Esophagus squamous epithelium (tissue), 5 donors: ENCODE measurements around the gene GPBP1L1. TPM values are rescaled to one million over a fixed set of nuclear protein-coding genes. Genes with fewer than 3 reads are reported as not detected.

Source experiments
- DNase-seq: peaks from one replicate; lab custom pipeline; 2025; lab: John Stamatoyannopoulos, UW
- H3K27ac ChIP-seq, 4 donors: fragments of 200-600 bp; sonication (generic); one replicate each; pipeline ENCODE4 v1.5.1; 2016 to 2019; ENCODE audit warnings: mild to moderate bottlenecking in 1 of 4
- H3K27me3 ChIP-seq, 4 donors: fragments of 200-600 bp; sonication (generic); 1 replicate in 3 of 4; 2 replicates in 1 of 4; pipeline versions ENCODE4 v1.5.1 to v1.6.0; 2017 to 2021; ENCODE audit warnings: antibody characterized with exemption in 1 of 4
- H3K36me3 ChIP-seq, 3 donors: fragments of 200-600 bp; sonication (generic); one replicate each; pipeline ENCODE4 v1.5.1; 2016 to 2019
- H3K4me1 ChIP-seq, 3 donors: fragments of 200-600 bp; sonication (generic); one replicate each; pipeline ENCODE4 v1.5.1; 2017 to 2019
- H3K4me3 ChIP-seq, 4 donors: fragments of 200-600 bp; sonication (generic); 1 replicate in 3 of 4; 2 replicates in 1 of 4; pipeline ENCODE4 v1.5.1; 2016 to 2019; ENCODE audit warnings: mild to moderate bottlenecking in 2 of 4, moderate library complexity in 1 of 4
- H3K9me3 ChIP-seq, 3 donors: fragments of 200-600 bp; sonication (generic); one replicate each; pipeline ENCODE4 v1.5.1; 2016 to 2019
- CTCF ChIP-seq, 6 experiments: fragments of 450-650 bp in 4 of 6; fragments of 200-600 bp in 2 of 6; sonication (generic) in 2 of 6; IDR thresholded peaks; one replicate each; pipeline ENCODE4 v1.5.1; 2016 to 2019; ENCODE audit warnings: antibody characterized with exemption in 6 of 6, mild to moderate bottlenecking in 4 of 6, moderate library complexity in 4 of 6
- POLR2A ChIP-seq, 4 donors: fragments of 450-650 bp; IDR thresholded peaks; one replicate each; pipeline ENCODE4 v1.6.1; 2017; ENCODE audit warnings: antibody characterized with exemption in 4 of 4, mild to moderate bottlenecking in 4 of 4, moderate library complexity in 3 of 4
- WGBS, 2 donors: methylation state at CpG; one replicate each; pipeline ENCODE4 v1.1.5; 2018; 5-methylcytosine and 5-hydroxymethylcytosine counted together
- intact Hi-C: fragments of 100-400 bp; cut with DNase I; formaldehyde crosslinking; loops from one replicate; pipeline ENCODE4 v1.15.0; 2022
- total RNA-seq, 4 donors: library from RNA; depleted of rRNA; stranded (reverse); fragments of >200 nt; gene quantifications; one replicate each; pipeline ENCODE4 v1.1.0, GENCODE V29; 2016
- donor health status: DM: yes; HTN: yes; CAD: no.

Gene GPBP1L1
- total RNA-seq, 4 donors from 2014 or later = 67.3 to 139 (median 97.7) TPM

GRCh38 chr1:45612941-45613579, 73.3 kb downstream of the GPBP1L1 start:
- Histone ChIP-seq H3K9me3 (no peaks in the 10 kb centered on the region), H3K4me1 (peaks cover 0 to 20% (median 0%) of the 10 kb centered on the region in 3 donors), H3K27me3 (no peaks in the 10 kb centered on the region), H3K4me3 (no peak overlapping the region), H3K27ac (peak overlapping the region in 3 of 4 donors; percentile 1 to 40 (median 28)), H3K36me3 (peaks cover 0 to 83% (median 27%) of the 10 kb centered on the region in 3 donors)
- TF ChIP-seq POLR2A (IDR thresholded peaks at IDR 0.05) (no peak), CTCF (IDR thresholded peaks at IDR 0.05) (no peak)
- 41 to 46% methylated on average over 8 of the region's 8 CpGs for WGBS, 2 donors
- DNase-seq = no peak
- intact Hi-C loops = no loop called here

- H3K4me3 ChIP-seq = no peak overlapping the region
- intact Hi-C loops = no loop called here
- 94 to 95% methylated on average over 10 of the region's 10 CpGs for WGBS, 2 donors
- no peaks in the 10 kb centered on the region for H3K27me3 ChIP-seq
- peaks cover 0 to 83% (median 10%) of the 10 kb centered on the region in 3 donors for H3K36me3 ChIP-seq
- peaks cover 0 to 27% (median 6%) of the 10 kb centered on the region in 3 donors for H3K4me1 ChIP-seq
- H3K9me3 ChIP-seq = no peaks in the 10 kb centered on the region
- no peak overlapping the region for H3K27ac ChIP-seq
- TF ChIP-seq CTCF (IDR thresholded peaks at IDR 0.05) (no peak), POLR2A (IDR thresholded peaks at IDR 0.05) (no peak)
- no peak for DNase-seq
Measured at GRCh38 chr1:45610589-45611226, 75.6 kb downstream of the GPBP1L1 start.

- WGBS, 2 donors = 63 to 69% methylated on average over 5 of the region's 5 CpGs
- DNase-seq = no peak
- Histone ChIP-seq H3K27me3 (no peaks in the 10 kb centered on the region), H3K4me1 (peaks cover 0 to 24% (median 6%) of the 10 kb centered on the region in 3 donors), H3K9me3 (no peaks in the 10 kb centered on the region), H3K4me3 (no peak overlapping the region), H3K36me3 (peaks cover 0 to 83% (median 0%) of the 10 kb centered on the region in 3 donors), H3K27ac (peak overlapping the region in 3 of 4 donors; percentile 13 to 74 (median 56))
- intact Hi-C loops = no loop called here
- no peak for TF ChIP-seq CTCF (IDR thresholded peaks at IDR 0.05)
- TF ChIP-seq POLR2A (IDR thresholded peaks at IDR 0.05) = no peak
Measured at GRCh38 chr1:45608175-45609156, 77.9 kb downstream of the GPBP1L1 start.

- no peak for DNase-seq
- intact Hi-C loops = no loop called here
- no peaks in the 10 kb centered on the region for H3K27me3 ChIP-seq
- H3K4me3 ChIP-seq = no peak overlapping the region
- no peaks in the 10 kb centered on the region for H3K9me3 ChIP-seq
- H3K36me3 ChIP-seq = peaks cover 0 to 83% (median 0%) of the 10 kb centered on the region in 3 donors
- H3K27ac ChIP-seq = peak overlapping the region in 2 of 4 donors; percentile 13 to 56
- TF ChIP-seq POLR2A (IDR thresholded peaks at IDR 0.05) (no peak), CTCF (IDR thresholded peaks at IDR 0.05) (no peak)
- 58% methylated on average over 6 of the region's 6 CpGs for WGBS, 2 donors
- H3K4me1 ChIP-seq = peaks cover 0 to 15% (median 6%) of the 10 kb centered on the region in 3 donors
Measured at GRCh38 chr1:45607404-45608074, 78.8 kb downstream of the GPBP1L1 start.
